ENCODE data around the gene KRCC1. TPM values are rescaled to one million over a fixed set of nuclear protein-coding genes. Genes with fewer than 3 reads are reported as not detected.

Gene KRCC1
- total RNA-seq, 1 donor from 2014 or later: 24.3 TPM

GRCh38 chr2:88097891-88098557, 42.4 kb upstream of the KRCC1 start:
- Histone ChIP-seq H3K4me3 (no peak overlapping the region), H3K27me3 (no peaks in the 10 kb centered on the region), H3K4me1 (no peaks in the 10 kb centered on the region), H3K27ac (no peak overlapping the region), H3K36me3 (no peaks in the 10 kb centered on the region), H3K9me3 (no peaks in the 10 kb centered on the region)
- TF ChIP-seq POLR2AphosphoS5 (IDR thresholded peaks at IDR 0.05; ENCODE audit: insufficient read depth in 1 of 2, low read depth in 1 of 2): no peak
- TF ChIP-seq POLR2A (IDR thresholded peaks at IDR 0.05): no peak
- TF ChIP-seq CTCF (IDR thresholded peaks at IDR 0.05): no peak
- intact Hi-C loops (cut with DNase I): no loop called here
- no peak for DNase-seq (ENCODE audit: extremely low spot score in 2 of 2)

GRCh38 chr2:88097192-88097591, 41.6 kb upstream of the KRCC1 start:
- no peaks in the 10 kb centered on the region for H3K36me3 ChIP-seq
- H3K4me1 ChIP-seq: no peaks in the 10 kb centered on the region
- intact Hi-C loops (cut with DNase I): no loop called here
- H3K27me3 ChIP-seq: no peaks in the 10 kb centered on the region
- H3K27ac ChIP-seq: no peak overlapping the region
- H3K4me3 ChIP-seq: no peak overlapping the region
- no peaks in the 10 kb centered on the region for H3K9me3 ChIP-seq
- no peak for DNase-seq (ENCODE audit: extremely low spot score in 2 of 2)
- no peak for TF ChIP-seq CTCF (IDR thresholded peaks at IDR 0.05)
- no peak for TF ChIP-seq POLR2A (IDR thresholded peaks at IDR 0.05)
- no peak for TF ChIP-seq POLR2AphosphoS5 (IDR thresholded peaks at IDR 0.05; ENCODE audit: insufficient read depth in 1 of 2, low read depth in 1 of 2)

GRCh38 chr2:88096708-88097107, 41.1 kb upstream of the KRCC1 start:
- Histone ChIP-seq H3K36me3 (no peaks in the 10 kb centered on the region), H3K9me3 (no peaks in the 10 kb centered on the region), H3K4me1 (no peaks in the 10 kb centered on the region), H3K27ac (no peak overlapping the region), H3K4me3 (no peak overlapping the region), H3K27me3 (no peaks in the 10 kb centered on the region)
- intact Hi-C loops (cut with DNase I): no loop called here
- no peak for TF ChIP-seq CTCF (IDR thresholded peaks at IDR 0.05)
- no peak for TF ChIP-seq POLR2AphosphoS5 (IDR thresholded peaks at IDR 0.05; ENCODE audit: insufficient read depth in 1 of 2, low read depth in 1 of 2)
- TF ChIP-seq POLR2A (IDR thresholded peaks at IDR 0.05): no peak
- DNase-seq (ENCODE audit: extremely low spot score in 2 of 2): no peak

- intact Hi-C loops (cut with DNase I): no loop called here
- no peaks in the 10 kb centered on the region for H3K9me3 ChIP-seq
- no peak overlapping the region for H3K27ac ChIP-seq
- H3K36me3 ChIP-seq: no peaks in the 10 kb centered on the region
- TF ChIP-seq POLR2A (IDR thresholded peaks at IDR 0.05) (no peak), POLR2AphosphoS5 (IDR thresholded peaks at IDR 0.05; ENCODE audit: insufficient read depth in 1 of 2, low read depth in 1 of 2) (no peak), CTCF (IDR thresholded peaks at IDR 0.05) (no peak)
- H3K27me3 ChIP-seq: no peaks in the 10 kb centered on the region
- H3K4me3 ChIP-seq: no peak overlapping the region
- DNase-seq (ENCODE audit: extremely low spot score in 2 of 2): no peak
- no peaks in the 10 kb centered on the region for H3K4me1 ChIP-seq
Observed at GRCh38 chr2:88095022-88095421, 39.4 kb upstream of the KRCC1 start.

- no peak overlapping the region for H3K4me3 ChIP-seq
- no peaks in the 10 kb centered on the region for H3K36me3 ChIP-seq
- no peak for DNase-seq (ENCODE audit: extremely low spot score in 2 of 2)
- TF ChIP-seq POLR2A (IDR thresholded peaks at IDR 0.05) (no peak), CTCF (IDR thresholded peaks at IDR 0.05) (no peak), POLR2AphosphoS5 (IDR thresholded peaks at IDR 0.05; ENCODE audit: insufficient read depth in 1 of 2, low read depth in 1 of 2) (no peak)
- intact Hi-C loops (cut with DNase I): no loop called here
- no peaks in the 10 kb centered on the region for H3K27me3 ChIP-seq
- no peaks in the 10 kb centered on the region for H3K9me3 ChIP-seq
- H3K27ac ChIP-seq: no peak overlapping the region
- no peaks in the 10 kb centered on the region for H3K4me1 ChIP-seq
Observed at GRCh38 chr2:88092773-88093172, 37.2 kb upstream of the KRCC1 start.
